Measurements from ENCODE around the gene PANX2.
A peak's percentile ranks its signal among the peaks of the same experiment; 100 is the strongest.

The PANX2 gene

GRCh38 chr22:50173311-50173982, 2.9 kb downstream of the PANX2 start:
- DNase-seq, result no peak

- DNase-seq, result no peak
Observed at GRCh38 chr22:50173983-50174355, 3.4 kb downstream of the PANX2 start.

GRCh38 chr22:50174382-50175190, 4.1 kb downstream of the PANX2 start:
- no peak for DNase-seq

GRCh38 chr22:50175191-50175461, 4.6 kb downstream of the PANX2 start:
- no peak for DNase-seq

GRCh38 chr22:50175921-50176849, 5.7 kb downstream of the PANX2 start:
- no peak for DNase-seq

GRCh38 chr22:50176850-50177536, 6.5 kb downstream of the PANX2 start:
- no peak for DNase-seq

- no peak for DNase-seq
Observed at GRCh38 chr22:50177537-50178470, 7.3 kb downstream of the PANX2 start.

GRCh38 chr22:50178471-50178864, 7.9 kb downstream of the PANX2 start:
- no peak for DNase-seq

GRCh38 chr22:50178871-50179869, 8.6 kb downstream of the PANX2 start:
- no peak for DNase-seq

- no peak for DNase-seq
Observed at GRCh38 chr22:50179937-50180726, 9.6 kb downstream of the PANX2 start.

- DNase-seq, result no peak
Observed at GRCh38 chr22:50180727-50181521, 10.4 kb downstream of the PANX2 start.

GRCh38 chr22:50182176-50183081, 11.9 kb downstream of the PANX2 start:
- no peak for DNase-seq

- no peak for DNase-seq
Observed at GRCh38 chr22:50183141-50183971, 12.8 kb downstream of the PANX2 start.

GRCh38 chr22:50184004-50184901, 13.7 kb downstream of the PANX2 start:
- peak; percentile 76 for DNase-seq

GRCh38 chr22:50184902-50185374, 14.4 kb downstream of the PANX2 start:
- no peak for DNase-seq

Data from right forelimb (tissue), 1 donor.